MCF 10A (cell line): Measurements from ENCODE around the gene FAM162A. TPM values are rescaled to one million over a fixed set of nuclear protein-coding genes. Genes with fewer than 3 reads are reported as not detected.

ENCODE experiments used
- BruUV-seq: library from RNA; stranded (reverse); fragments of 400-500 nt; replicated peaks from 2 replicates; lab custom pipeline; 2021; lab: Mats Ljungman, UMichigan
- CTCF ChIA-PET: fragments of 300-600 bp; sonication (Branson Sonifier 250); formaldehyde crosslinking; extraction: SDS; loops from one replicate; lab custom pipeline; 2021; ENCODE audit warnings: antibody characterized with exemption, inconsistent platforms; lab: Yijun Ruan, JAX
- POLR2A ChIA-PET: fragments of 300-600, 350-650 bp; sonication (Branson Sonifier 250); formaldehyde crosslinking; extraction: SDS; loops from one replicate; lab custom pipeline; 2020; ENCODE audit warnings: antibody characterized with exemption, inconsistent platforms; lab: Yijun Ruan, JAX
- DNase-seq: peaks from one replicate; pipeline ENCODE4 v3.0.0-alpha.2; 2018; ENCODE audit not compliant: unreplicated experiment
- H3K27ac Mint-ChIP-seq: one replicate; pipeline ENCODE4 v1.8.0; 2022; ENCODE audit warnings: mild to moderate bottlenecking, low read depth, mixed read lengths; ENCODE audit not compliant: unreplicated experiment
- H3K27me3 Mint-ChIP-seq: one replicate; pipeline ENCODE4 v1.8.0; 2022; ENCODE audit warnings: mixed read lengths; ENCODE audit not compliant: insufficient read depth, unreplicated experiment
- H3K36me3 Mint-ChIP-seq: one replicate; pipeline ENCODE4 v1.8.0; 2022; ENCODE audit warnings: mild to moderate bottlenecking, moderate library complexity, mixed read lengths; ENCODE audit not compliant: insufficient read depth, unreplicated experiment
- H3K4me1 Mint-ChIP-seq: one replicate; pipeline ENCODE4 v1.8.0; 2022; ENCODE audit warnings: mixed read lengths; ENCODE audit not compliant: insufficient read depth, unreplicated experiment
- H3K4me3 Mint-ChIP-seq: one replicate; pipeline ENCODE4 v1.8.0; 2022; ENCODE audit warnings: mild to moderate bottlenecking, moderate library complexity, mixed read lengths; ENCODE audit not compliant: unreplicated experiment
- H3K9me3 Mint-ChIP-seq: one replicate; pipeline ENCODE4 v1.8.0; 2022; ENCODE audit warnings: mixed read lengths; ENCODE audit not compliant: unreplicated experiment
- CTCF ChIP-seq: fragments of 200-600 bp; IDR thresholded peaks from one replicate; pipeline ENCODE4 v1.8.0; 2022; ENCODE audit warnings: antibody characterized with exemption, mild to moderate bottlenecking; ENCODE audit not compliant: unreplicated experiment
- intact Hi-C: fragments of 100-400 bp; cut with micrococcal nuclease; formaldehyde crosslinking; loops from 2 replicates; pipeline ENCODE4 v1.14.1; 2022
- total RNA-seq: library from RNA; stranded (reverse); gene quantifications from 2 replicates; pipeline ENCODE4 v1.2.3, GENCODE V29; 2022

FAM162A gene
- total RNA-seq, 1 experiment from 2014 or later = 59.1 TPM

GRCh38 chr3:122405015-122405414 is 21.0 kb downstream of the FAM162A start:
- BruUV-seq = no TSS peak
- no peak for TF ChIP-seq CTCF
- Mint-ChIP-seq H3K9me3 (no peaks in the 10 kb centered on the region), H3K27ac (no peak overlapping the region), H3K4me3 (no peak overlapping the region), H3K4me1 (peaks cover 6% of the 10 kb centered on the region), H3K36me3 (peaks cover 43% of the 10 kb centered on the region), H3K27me3 (no peaks in the 10 kb centered on the region)
- intact Hi-C loops = no loop called here
- no peak for DNase-seq
- ChIA-PET POLR2A (interaction anchor here (0.7 to 2.3 kb wide), 3 partner anchors 9 to 36 kb away, joined by 3 to 10 read pairs (median 3); partner anchors contain the start of gene WDR5B), CTCF (no interaction called here)

GRCh38 chr3:122406198-122406597 is 22.2 kb downstream of the FAM162A start:
- no peaks in the 10 kb centered on the region for H3K27me3 Mint-ChIP-seq
- no peak for DNase-seq
- H3K9me3 Mint-ChIP-seq = no peaks in the 10 kb centered on the region
- H3K4me3 Mint-ChIP-seq = no peak overlapping the region
- POLR2A ChIA-PET = interaction anchor here (2.3 kb wide), 1 partner anchor 9 kb away, joined by 10 read pairs; the partner anchor contains the start of gene WDR5B
- no peak for TF ChIP-seq CTCF
- intact Hi-C loops = no loop called here
- H3K36me3 Mint-ChIP-seq = peaks cover 50% of the 10 kb centered on the region
- H3K27ac Mint-ChIP-seq = no peak overlapping the region
- peaks cover 11% of the 10 kb centered on the region for H3K4me1 Mint-ChIP-seq
- CTCF ChIA-PET = interaction anchor here (0.6 kb wide), 1 partner anchor 933 kb away, joined by 3 read pairs; no protein-coding TSS in a partner anchor
- BruUV-seq = no TSS peak

GRCh38 chr3:122407946-122408345 is 24.0 kb downstream of the FAM162A start:
- Mint-ChIP-seq H3K27ac (no peak overlapping the region), H3K4me1 (peaks cover 22% of the 10 kb centered on the region), H3K27me3 (no peaks in the 10 kb centered on the region), H3K9me3 (no peaks in the 10 kb centered on the region), H3K4me3 (no peak overlapping the region), H3K36me3 (peaks cover 59% of the 10 kb centered on the region)
- ChIA-PET CTCF (interaction anchor here (0.6 to 1.6 kb wide), 9 partner anchors 12 to 415 kb away, joined by 3 to 6 read pairs (median 3); partner anchors contain the start of gene FAM162A), POLR2A (interaction anchor here (0.6 to 1.6 kb wide), 6 partner anchors 8 to 227 kb away, joined by 3 to 8 read pairs (median 4); partner anchors contain the start of genes MIX23 and WDR5B)
- intact Hi-C loops = no loop called here
- BruUV-seq = no TSS peak
- DNase-seq = no peak
- no peak for TF ChIP-seq CTCF

GRCh38 chr3:122409446-122409845 is 25.5 kb downstream of the FAM162A start:
- Mint-ChIP-seq H3K27me3 (no peaks in the 10 kb centered on the region), H3K27ac (no peak overlapping the region), H3K36me3 (peaks cover 66% of the 10 kb centered on the region), H3K4me3 (no peak overlapping the region), H3K4me1 (peaks cover 24% of the 10 kb centered on the region), H3K9me3 (no peaks in the 10 kb centered on the region)
- intact Hi-C loops = no loop called here
- BruUV-seq = no TSS peak
- no peak for TF ChIP-seq CTCF
- DNase-seq = no peak
- ChIA-PET CTCF (interaction anchor here (0.6 to 1.5 kb wide), 4 partner anchors 16 to 103 kb away, joined by 3 to 7 read pairs (median 5); no protein-coding TSS in a partner anchor), POLR2A (interaction anchor here (0.6 to 2.0 kb wide), 3 partner anchors 12 to 25 kb away, joined by 3 to 12 read pairs (median 4); partner anchors contain the start of gene FAM162A)
